COLO668 (cell line): ENCODE data around the gene GP1BA.

Source experiments
- DNase-seq: peaks from one replicate; lab custom pipeline; 2025; ENCODE audit not compliant: unreplicated experiment; lab: John Stamatoyannopoulos, UW

GP1BA gene

DNA sequence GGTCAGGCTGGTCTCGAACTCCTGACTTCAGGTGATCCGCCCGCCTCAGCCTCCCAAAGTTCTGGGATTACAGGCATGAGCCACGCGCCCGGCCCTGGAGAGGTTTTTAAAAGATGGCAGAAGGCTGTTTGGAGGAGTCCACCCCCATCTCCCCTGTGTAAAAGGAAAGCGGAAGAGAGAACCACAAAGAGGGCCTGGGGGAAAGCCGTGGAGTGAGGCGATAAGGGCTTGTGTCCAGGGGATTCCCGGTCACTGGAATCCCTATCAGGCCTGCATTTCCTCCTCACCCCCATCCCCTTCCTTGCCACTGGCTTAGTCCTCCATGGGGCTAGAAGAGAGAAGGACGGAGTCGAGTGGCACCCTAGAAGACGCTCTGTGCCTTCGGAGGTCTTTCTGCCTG lies at the start of gene GP1BA:
Gene GP1BA, plus strand, starts transcription at position 315 of the 400 bp plus-strand sequence. CDS start 328 bp downstream, outside the sequence.
- no peak for DNase-seq

DNA sequence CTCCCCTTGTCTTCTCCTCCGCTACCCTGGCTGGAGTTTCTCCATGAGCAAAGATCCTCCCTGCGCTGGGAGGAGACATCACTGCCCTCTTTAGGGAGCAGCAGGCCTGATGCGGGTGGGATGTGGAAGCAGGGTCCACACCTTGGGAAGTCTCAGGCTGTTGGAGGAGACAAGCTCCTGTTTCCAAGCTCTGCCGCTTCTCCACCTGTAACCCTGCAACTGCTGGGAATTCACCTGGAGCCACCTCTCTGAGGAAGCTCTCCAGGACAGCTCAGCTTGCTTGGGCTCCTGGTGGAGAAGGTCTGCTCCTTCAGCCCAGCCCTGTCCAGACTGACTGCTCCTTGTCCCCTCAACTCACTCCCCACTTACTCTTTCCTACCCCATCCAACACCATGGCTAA lies 47.6 kb upstream of the GP1BA start:
- DNase-seq, result no peak

- no peak for DNase-seq
Measured at GRCh38 chr17:4886830-4887229, 45.2 kb upstream of the GP1BA start.

GRCh38 chr17:4887581-4887980 lies 44.5 kb upstream of the GP1BA start:
- no peak for DNase-seq

DNA sequence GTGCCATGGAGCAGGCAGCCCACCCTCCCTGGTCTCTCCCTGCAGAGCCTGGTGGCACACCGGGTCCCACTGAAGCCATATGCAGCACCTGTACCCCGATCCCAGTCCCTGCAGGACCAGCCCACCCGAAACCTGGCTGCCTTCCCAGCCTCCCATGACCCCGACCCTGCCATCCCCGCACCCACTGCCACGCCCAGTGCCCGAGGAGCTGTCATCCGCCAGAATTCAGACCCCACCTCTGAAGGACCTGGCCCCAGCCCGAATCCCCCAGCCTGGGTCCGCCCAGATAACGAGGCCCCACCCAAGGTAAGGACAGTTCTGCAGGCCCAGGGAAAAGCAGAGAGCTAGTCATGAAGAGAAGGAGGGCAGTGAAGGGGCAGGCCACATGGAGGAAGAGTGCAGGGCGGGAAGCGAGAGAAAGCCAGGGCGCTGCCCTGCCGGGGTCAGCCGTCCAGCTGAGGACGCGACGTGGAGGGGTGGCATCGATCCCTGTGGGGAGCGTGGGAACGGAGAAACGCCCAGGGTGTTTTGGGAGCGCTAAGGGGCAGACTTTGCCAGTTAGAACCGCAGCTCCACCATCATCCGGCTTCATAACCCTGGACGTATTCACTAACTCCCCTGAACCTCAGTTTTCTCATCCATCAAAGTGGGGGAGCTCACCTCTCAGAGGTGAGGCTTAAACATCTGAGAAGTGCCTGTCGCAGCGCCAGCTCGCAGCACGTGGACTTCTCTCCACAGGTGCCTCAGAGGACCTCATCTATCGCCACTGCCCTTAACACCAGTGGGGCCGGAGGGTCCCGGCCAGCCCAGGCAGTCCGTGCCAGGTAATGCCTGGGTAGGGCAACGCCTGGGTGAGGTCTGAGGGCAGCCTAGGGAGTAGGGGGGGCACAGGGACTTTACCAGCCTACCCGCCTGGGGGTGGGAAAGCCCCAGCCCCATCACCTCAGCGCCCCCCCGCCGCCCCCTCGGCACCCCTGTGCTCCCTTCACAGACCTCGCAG lies 40.4 kb upstream of the GP1BA start:
- no peak for DNase-seq

- no peak for DNase-seq
Measured at GRCh38 chr17:4892499-4893221, 39.4 kb upstream of the GP1BA start.

DNA sequence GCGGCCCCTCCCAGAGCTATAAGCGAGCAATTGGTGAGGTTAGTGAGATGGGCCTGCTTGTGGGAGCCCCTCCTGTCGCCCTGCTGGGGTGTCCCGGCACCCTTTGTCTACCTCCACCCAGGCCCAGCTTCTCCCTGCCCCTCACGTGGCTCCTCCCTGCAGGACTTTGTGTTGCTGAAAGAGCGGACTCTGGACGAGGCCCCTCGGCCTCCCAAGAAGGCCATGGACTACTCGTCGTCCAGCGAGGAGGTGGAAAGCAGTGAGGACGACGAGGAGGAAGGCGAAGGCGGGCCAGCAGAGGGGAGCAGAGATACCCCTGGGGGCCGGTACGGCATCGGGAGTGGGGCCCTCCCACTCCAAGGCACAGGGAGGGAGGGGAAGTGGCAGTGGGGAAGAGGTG lies 38.8 kb upstream of the GP1BA start:
- DNase-seq, result no peak

- no peak for DNase-seq
Measured at GRCh38 chr17:4893721-4894560, 38.1 kb upstream of the GP1BA start.

GRCh38 chr17:4895121-4895520 lies 37.0 kb upstream of the GP1BA start:
- DNase-seq, result no peak

DNA sequence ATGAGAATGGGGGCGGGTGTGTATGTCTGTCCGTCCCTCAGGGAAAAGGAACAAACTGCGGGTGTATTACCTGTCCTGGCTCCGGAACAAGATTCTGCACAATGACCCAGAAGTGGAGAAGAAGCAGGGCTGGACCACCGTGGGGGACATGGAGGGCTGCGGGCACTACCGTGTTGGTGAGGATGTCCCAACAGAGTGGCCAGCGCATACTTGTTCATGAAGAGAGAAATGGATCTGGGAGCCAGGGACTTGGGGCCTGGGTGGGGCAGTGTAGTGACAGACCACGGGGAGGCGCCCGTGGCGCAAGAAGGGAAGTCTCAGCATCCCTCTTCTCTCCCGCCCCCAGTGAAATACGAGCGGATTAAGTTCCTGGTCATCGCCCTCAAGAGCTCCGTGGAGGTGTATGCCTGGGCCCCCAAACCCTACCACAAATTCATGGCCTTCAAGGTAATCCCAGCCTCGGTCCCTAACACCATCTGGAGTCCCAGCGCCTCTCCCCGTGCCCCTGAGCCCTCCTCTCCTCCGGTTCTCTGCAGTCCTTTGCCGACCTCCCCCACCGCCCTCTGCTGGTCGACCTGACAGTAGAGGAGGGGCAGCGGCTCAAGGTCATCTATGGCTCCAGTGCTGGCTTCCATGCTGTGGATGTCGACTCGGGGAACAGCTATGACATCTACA lies 36.3 kb upstream of the GP1BA start:
- no peak for DNase-seq

DNA sequence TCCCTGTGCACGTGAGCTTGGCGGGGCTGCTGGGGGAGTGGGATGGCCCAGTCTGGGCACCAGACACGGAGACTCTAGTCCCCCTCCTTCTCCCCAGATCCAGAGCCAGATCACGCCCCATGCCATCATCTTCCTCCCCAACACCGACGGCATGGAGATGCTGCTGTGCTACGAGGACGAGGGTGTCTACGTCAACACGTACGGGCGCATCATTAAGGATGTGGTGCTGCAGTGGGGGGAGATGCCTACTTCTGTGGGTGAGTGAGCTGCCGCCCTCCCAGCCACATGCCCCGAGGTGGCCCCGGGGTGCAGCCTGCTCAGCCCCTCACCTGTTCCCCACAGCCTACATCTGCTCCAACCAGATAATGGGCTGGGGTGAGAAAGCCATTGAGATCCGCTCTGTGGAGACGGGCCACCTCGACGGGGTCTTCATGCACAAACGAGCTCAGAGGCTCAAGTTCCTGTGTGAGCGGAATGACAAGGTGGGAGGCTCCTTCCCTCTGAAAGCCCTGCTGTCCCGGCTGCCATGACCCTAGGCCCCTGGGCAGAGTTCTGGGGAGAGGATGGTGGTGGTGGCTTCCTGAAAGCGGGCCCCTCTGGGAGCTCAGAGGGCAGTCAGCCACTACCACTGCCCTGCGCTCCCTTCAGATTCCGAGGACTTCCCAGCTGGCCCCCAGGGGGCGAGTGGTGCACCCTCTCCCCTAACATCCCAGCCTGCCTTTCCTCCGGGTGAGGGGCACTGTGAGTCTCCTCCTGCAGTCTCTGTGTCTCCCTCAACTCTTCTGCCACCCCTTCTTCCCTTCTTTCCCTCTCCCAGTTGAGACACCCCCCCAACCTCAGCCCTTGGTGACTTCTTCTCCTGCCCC lies 35.5 kb upstream of the GP1BA start:
- no peak for DNase-seq

DNA sequence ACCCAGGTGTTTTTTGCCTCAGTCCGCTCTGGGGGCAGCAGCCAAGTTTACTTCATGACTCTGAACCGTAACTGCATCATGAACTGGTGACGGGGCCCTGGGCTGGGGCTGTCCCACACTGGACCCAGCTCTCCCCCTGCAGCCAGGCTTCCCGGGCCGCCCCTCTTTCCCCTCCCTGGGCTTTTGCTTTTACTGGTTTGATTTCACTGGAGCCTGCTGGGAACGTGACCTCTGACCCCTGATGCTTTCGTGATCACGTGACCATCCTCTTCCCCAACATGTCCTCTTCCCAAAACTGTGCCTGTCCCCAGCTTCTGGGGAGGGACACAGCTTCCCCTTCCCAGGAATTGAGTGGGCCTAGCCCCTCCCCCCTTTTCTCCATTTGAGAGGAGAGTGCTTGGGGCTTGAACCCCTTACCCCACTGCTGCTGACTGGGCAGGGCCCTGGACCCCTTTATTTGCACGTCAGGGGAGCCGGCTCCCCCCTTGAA lies 34.8 kb upstream of the GP1BA start:
- DNase-seq, result no peak

- no peak for DNase-seq
Measured at GRCh38 chr17:4897785-4898184, 34.3 kb upstream of the GP1BA start.

- DNase-seq, result no peak
Measured at GRCh38 chr17:4898351-4898750, 33.7 kb upstream of the GP1BA start.

DNA sequence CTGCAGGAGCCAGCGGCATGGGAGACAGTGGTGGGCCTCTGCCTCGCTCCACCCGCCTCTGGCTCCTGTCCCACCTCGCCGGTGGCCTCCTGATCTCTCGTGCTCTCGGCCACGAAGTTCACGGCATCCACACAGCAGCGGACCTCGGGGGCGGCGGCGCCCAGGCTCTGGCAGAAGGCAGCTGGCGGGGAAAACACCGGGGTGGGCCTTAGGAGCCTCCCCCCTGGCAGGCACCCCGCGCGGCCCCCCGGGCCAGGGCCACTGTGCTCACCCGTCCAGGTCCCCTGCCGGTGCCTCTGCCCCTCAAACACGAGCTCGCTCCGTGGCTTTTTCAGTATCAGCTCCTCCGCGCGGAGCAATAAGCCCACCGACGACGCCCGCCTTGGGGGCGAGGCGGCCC lies 33.1 kb upstream of the GP1BA start:
- DNase-seq, result no peak

DNA sequence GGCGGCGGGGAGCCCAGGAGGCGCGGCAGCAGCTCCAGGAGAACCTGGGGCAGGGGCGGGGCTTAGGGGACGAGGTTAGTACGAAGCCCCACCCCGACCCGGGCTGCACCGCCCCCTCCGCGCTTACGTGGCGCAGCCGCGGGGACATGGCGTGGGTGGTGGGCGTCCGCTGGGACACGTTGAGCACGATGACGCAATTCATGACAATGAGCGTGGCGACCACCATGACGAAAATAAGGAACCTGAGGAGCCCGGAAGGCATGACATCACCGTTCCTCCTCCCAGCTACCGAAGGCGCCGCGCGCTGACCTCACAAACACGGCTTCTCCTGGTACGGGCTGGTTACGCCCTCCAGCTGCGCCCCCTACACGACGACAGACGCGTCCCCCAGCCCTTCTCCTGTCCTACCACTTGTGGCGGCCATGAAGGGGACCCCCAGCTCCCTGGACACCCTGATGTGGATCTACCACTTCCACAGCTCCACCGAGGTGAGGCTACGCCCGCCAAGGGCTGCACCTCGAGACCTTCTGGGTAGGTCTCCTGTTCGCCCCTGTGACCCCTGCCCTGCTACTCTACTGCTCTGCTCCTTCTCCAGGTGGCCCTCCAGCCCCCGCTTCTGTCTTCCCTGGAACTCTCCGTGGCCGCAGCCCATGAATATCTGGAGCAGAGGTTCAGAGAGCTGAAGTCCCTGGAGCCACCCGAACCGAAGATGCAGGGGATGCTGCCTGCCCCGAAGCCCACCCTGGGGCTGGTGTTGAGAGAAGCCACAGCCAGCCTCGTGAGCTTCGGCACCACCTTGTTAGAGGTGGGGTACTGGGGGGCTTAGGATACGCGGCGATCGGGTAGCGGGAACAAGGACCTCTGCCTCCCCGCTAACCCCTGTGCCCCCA lies 32.5 kb upstream of the GP1BA start, which contains the start of gene C17orf107:
Gene C17orf107, plus strand, starts transcription at position 196 of the 890 bp plus-strand sequence. Its CDS starts 227 bp downstream, at position 423.
- DNase-seq, result no peak

GRCh38 chr17:4900231-4901107 lies 31.6 kb upstream of the GP1BA start:
- DNase-seq, result no peak
